Measurements from ENCODE around the gene CDK5RAP1.
"Not testable (repeated sequence)": the region's sequence is repeated elsewhere in the genome, so short reads cannot be mapped to it uniquely, and the experiment has no call there.

CDK5RAP1 gene, protein sequence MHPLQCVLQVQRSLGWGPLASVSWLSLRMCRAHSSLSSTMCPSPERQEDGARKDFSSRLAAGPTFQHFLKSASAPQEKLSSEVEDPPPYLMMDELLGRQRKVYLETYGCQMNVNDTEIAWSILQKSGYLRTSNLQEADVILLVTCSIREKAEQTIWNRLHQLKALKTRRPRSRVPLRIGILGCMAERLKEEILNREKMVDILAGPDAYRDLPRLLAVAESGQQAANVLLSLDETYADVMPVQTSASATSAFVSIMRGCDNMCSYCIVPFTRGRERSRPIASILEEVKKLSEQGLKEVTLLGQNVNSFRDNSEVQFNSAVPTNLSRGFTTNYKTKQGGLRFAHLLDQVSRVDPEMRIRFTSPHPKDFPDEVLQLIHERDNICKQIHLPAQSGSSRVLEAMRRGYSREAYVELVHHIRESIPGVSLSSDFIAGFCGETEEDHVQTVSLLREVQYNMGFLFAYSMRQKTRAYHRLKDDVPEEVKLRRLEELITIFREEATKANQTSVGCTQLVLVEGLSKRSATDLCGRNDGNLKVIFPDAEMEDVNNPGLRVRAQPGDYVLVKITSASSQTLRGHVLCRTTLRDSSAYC

DNA sequence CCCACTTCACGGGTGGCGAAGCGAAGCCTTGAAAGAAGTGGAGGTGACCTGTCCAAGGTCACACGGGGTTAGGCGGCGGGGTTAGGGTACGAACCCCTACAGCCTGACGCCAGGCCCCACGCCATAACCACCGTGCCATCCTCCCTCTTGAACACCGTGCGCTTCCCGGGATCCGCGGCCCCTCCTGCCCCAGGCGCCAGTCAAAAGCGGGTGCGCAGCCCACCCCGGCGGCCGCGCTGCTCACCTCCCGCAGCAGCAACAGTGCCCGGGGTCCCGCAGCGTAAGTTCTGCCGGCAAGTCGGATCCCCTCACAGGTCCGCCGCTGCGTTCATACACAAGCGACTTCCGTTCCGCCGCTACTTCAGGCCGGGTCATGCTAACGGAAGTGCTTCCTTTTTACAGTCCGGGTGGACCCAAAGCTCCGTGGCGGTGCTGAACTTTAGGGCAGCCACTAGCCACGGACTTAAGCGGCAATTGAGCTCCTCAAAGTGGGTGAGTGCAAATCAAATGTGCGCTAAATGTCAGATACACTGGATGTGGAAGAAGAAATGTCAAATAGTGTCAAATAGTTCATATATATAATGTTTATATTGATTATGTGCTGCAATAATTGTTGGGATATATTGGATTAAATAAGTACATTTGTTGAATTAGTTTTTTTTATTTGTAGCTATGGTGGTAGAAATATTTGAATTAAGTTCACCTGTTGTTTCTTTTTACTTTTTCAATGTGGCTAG, at the start of gene CDK5RAP1:
Gene CDK5RAP1, minus strand, starts transcription at position 336 of the 737 bp plus-strand sequence. CDS start 4,455 bp downstream, outside the sequence.
- peak; percentile 55 for DNase-seq

DNA sequence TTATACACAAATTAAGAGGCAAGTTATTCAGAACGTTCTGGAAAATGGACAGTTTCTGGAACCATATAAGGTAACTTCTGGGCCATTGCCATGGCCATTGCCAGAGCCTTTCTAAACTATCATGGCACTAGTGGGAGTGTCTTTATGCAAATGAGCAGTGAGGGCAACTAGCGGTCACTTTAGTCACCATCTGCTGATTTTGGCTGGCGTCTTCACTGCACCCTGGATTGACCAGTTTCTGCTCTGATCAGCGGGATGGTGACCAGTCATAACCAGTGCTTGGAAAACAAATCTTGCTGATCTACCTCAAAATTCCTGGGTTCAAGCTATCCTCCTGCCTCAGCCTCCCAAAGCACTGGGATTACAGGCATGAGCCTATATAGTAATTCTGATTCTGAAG, 49.5 kb upstream of the CDK5RAP1 start:
- no peak for DNase-seq

DNA sequence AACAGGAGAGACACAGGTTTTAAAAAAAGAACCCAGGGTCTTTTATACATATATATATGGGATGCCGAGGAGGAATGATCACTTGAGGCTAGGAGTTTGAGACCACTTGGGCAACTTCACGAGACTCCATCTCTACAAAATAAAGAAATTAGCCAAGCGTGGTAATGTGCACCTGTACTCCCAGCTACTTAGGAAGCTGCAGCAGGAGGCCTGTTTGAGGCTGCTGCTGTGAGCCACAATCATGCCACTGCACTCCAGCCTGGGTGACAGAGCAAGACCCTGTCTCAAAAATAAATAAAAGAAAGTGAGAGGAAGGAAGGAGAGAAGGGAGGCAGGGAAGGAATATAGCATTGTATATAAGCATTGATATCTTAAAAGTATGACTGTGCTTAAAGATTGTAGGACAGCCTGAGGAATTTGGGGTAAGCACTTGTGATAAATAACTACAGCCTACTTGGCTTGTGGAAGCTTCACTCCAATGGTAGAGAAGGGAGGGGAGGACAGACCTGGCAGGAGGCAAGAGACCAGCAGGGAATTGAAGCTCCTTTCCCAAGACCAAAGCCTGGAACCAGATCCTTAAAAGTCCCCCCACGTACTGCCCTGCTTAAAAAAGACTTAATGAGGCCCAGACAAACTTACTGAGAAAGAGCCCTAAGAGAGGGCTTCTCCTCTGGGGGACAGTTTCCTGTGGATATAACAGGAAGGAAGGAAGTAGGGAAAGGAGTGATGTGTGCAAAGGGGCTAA, 44.7 kb upstream of the CDK5RAP1 start:
- DNase-seq = no peak

DNA sequence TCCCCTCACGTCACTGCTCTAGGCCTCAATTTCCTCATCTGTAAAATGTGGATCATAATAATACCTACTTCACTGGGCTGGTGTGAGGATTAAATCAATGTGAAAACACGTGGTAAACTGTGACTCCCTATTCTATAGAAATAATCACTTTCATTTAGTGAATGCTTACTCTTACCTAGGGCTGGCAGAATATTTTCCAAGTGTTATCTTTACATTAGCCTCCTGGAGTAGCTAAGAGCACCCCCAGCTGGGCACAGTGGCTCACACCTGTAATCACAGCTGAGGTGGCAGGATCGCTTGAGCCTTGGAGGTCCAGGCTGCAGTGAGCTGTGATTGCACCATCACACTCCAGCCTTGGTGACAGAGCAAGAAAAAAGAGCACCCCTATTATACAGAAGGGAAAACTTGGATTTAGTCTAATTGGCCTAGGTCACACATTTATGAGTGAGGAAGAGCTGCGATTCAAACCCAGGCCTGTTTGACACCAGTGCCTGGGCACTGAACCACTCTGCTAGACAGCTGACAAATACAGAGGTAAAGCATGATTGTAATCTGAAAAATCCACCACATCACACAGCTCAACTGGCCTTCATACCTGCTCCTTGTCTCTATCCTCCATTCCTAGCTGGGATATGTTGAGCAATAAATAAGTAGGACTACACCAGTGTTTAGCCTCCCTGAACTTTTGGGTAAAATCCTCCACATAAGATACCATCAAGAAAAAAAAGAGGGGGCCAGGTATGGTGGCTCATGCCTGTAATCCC, 43.7 kb upstream of the CDK5RAP1 start:
- DNase-seq = no peak

DNA sequence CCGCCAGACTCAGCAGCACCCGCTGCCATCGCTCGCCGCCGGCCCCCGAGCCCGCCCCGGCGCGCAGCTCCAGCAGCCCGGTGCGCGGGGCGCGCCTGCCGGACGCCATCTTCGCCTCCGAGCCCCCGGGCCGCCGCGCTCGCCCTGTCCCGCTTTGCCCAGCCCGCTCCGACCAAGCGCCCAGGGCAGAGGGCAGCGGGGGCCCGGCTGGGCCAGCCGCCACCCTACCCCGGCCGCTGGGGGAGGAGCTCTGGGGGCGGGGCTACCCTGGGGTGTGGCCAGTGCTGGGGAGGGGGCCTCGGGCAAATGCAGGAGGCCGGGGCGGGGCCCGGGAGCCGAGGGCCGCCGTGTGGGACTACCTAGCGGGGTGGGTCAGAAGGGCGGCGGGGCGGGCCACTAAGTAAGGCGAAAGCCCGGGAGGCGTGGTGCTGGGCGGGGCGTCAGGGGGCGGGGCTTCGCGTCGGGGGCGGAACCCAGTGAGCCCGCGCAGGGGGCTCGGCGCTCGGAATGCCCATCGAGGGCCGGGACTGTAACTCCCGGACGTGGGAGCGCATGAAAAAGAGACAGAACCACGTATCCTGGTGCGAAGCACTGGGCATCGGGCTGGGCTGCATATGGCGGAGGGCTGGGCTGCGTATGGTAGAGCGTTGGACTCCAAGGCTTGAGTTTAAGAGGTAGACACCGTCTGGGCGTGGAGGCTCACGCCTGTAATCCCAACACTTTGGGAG, 42.4 kb upstream of the CDK5RAP1 start, which contains the start of gene SNTA1:
Gene SNTA1, minus strand, starts transcription at position 252 of the 728 bp plus-strand sequence. Its CDS starts 143 bp downstream, at position 109.
- DNase-seq = peak; percentile 95

DNA sequence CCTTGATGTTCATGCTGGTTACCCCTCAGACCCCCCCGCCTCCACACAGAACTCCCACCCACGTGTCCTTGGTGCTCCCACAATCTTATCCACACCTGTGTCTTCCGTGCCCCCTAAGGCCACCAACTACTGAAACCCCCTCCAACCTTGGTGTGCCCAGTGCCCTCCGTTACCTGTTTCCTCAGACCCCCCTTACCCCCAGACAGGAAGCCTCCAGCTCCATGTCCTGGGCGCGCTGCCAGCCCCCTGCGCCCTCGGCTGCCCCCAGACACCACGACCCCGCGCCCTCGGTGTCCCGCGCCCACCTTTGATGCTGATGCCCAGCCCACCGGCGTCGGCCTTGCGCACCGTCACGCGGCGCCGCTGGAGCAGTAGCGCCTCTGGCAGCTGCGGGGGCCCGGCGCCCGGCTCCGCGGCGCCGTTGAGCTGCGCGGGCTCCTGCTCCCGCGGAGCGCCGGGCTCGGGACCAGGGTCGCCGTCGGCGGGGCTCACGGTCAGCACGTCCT, 41.7 kb upstream of the CDK5RAP1 start:
- DNase-seq = peak; percentile 63

DNA sequence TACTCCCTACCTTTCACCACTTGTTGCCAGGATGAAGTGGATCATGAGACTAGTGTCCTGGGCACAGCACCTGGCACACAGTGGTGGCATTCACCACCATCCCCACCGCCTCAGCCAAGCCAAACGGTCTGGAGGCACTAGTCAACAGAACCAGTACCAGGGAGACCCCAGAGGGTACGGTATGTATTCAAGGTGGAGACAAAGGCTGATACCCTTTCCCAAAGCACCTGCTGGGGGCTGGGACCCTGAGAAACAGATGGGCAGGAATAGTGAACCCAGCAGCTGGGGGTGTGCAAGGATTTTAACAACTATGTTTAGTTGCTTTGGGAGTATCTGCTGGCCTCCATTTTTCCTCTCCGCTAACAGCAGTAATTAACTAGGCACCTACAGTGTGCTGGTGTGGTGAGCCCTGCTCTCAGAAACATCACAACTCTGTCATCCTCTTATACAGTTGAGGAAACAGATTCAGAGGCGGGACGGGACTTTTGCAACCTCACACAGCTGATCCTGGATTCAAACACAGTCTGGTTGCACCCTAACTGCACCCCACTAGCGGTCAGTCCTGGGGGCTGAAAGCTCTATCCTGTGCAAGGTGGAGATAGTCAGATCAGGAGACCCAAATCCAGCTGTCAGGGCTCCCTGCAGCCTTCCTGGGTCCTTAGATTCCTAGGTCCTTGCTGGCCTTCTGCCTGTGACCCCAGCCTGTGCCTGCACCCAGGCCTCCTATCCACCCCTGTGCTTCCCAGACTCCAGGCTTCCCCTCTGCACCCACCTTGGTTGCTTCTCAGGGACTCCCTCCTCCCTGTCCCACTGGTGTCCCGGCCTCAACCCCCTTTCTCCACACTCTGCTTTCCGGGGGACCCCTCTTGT, 41.1 kb upstream of the CDK5RAP1 start:
- no peak for DNase-seq

DNA sequence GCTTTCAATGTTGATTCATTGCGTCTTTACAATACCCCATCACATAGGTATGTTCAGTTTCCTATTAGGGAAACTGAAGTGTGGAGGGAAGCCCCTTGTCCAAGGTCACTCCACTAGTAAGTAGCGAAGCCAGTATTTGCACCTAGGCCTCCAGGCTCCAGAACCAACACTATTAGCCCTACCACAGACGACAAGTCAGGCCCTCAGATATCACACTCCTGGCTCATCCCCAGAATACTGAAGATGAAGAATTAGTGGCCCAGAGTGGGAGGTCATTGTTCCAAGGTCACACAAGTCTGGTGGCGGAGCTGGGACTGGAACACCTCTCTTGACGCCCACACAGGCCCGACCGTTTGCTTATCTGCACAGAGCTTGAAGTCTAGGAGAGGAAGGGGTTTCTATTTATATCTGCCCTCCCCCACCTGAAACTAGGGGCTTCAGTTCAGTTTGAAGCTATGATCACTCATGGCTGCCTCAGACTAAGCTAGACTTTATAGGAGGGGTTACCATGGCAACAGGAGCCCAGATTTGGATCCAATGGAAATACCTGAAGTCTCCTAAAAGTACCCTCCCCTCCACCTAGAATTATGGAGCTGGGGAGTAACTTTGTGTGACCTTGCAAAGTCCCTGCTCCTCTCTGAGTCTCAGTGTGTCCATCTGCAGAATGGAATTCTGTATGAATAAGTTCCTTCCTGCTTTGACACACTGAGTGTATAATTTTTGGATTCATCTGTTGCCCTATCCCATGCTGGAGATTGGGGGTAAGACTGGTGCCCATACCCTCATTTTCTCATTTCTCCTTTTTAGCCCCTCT, 40.0 kb upstream of the CDK5RAP1 start:
- no peak for DNase-seq

DNA sequence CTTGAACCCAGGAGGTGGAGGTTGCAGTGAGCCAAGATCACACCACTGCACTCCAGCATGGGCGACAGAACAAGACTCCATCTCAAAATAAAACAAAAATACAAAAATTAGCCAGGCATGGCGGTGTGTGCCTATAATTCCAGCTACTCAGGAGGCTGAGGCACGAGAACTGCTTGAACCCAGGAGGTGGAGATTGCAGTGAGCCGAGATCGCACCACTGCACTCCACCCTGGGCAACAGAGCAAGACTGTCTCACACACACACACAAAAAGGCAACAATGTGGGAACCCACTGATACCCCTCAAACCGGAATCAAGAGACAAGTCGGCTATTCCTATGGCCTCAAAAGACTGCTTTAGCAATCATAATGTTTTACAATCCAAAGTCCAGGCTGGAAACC, 39.2 kb upstream of the CDK5RAP1 start:
- not testable (repeated sequence) for DNase-seq

DNA sequence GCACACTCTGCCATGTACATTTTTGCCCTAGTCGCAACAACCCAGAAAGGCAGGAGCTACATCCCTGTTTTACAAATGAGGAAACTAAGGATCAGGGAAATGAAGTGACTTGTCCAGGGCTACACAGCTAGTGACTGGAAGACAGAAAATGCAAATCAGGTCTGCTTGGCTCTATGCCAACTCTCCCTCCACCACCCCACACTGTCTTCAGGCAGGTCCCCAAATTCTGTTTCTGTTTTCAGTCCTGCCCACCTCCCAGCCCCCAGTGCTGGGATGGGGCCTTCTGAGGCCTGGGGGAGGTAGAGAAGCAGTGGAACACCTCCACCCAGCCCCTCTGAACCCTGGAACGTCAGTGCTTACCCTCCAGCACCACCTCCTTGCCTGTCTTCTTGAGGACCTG, 37.2 kb upstream of the CDK5RAP1 start:
- no peak for DNase-seq

DNA sequence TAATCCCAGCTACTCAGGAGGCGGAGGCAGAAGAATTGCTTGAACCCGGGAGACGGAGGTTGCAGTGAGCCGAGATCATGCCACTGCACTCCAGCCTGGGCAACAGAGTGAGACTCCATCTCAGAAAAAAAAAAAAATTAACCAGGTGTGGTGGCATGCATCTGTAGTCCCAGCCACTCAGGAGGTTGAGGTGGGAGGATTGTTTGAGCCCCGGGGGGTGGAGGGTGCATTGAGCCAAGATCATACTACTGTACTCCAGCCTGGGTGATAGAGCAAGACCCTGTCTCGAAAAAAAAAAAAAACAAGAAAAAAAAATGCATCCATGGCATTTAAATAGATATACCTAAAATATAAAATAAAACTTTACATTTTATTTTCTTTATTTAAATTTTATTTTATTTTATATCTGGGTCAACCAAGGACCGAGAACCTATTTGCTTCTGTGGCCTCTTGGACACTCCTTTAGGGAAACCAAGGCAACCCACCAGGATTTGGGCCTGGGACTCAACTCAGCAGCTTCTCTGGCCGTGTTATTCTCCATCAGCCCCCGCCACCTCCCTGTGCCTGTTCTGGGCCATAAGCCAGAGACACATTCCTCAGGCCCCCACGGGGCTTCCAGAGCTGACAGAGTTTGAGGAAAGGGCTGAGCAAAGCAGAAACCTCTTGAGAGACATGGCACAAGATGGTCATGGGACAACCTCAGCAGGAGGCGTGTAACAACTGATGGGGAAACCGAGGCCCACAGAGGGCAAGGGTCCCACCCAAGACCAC, 36.0 kb upstream of the CDK5RAP1 start:
- no peak for DNase-seq

DNA sequence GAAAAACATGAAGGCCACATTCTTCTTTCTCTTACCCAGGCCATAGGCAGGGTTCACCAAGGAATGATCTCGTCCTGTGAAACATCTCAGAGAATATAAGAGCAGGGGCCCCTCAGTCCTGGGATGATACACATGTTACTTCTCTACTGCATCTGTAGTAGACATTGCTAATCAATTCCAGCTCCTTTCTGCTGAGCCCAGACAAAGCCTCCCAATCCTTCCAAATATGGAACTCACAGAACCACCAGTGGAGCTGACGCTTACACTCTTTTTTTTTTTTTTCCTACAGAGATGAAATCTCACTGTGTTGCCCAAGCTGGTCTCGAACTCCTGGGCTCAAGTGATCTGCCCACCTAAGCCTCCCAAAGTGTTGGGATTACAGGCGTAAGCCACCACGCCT, 33.1 kb upstream of the CDK5RAP1 start:
- DNase-seq = no peak

DNA sequence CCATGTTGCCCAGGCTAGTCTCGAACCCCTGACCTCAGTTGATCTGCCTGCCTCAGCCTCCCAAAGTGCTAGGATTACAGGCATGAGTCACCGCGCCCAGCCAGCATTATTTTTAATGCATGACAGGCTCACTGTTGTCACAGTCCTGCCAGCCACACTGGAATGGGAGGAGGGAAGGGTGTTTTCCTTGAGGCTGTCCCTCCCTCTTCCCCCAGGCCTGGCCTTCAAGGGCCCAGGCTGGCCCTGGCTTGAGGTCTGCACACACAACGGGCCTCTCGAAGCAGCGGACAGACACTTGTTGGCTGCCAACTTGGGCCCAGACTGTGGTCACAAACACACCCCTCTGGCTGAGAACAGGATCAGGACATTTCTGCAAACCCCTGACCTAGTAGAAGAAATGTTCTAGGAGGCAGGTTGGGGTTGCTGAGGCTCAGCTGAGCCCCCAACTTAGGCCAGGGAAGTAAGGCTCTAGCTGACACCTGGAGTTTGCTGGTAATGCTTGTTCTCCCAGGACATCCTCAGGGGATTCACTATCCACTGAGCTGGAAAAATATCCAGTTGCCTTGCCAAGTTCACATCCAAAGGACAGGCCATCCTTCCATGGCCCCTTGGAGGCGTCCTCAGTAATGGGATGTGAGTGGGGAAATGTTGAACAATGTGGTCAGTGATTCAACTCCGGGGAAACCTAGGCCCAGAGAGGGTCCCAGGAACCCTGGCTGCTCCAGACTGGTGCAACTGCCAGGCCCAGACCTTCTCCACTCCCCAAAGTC, 32.3 kb upstream of the CDK5RAP1 start:
- DNase-seq = no peak

DNA sequence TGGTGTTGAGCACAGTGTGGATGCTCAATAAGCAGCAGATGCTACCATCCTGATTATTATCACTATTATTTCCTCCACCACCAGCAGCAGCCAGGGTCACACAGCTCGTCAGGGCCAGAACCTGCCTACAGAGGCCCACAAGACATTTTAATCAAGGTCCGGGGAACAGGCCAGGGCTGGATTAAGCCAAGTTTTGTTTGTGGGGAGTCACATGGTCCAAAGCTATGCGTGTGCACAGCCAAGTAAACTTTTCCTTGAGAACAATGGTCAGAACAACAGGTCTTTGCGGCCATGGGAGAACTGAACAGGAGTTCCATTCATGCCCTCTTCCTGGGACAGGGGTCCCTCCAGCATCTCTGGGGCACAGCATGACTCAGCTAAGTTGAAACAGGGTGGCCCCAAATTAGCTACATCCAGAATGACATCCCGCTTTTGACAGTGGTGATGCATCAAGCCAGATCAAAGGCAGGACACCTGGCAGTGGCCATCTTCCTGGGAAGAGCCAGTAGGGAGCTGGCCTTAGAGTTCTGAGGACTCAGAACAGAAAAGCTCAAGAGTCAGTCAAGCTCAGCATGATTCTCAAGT, 30.6 kb upstream of the CDK5RAP1 start:
- no peak for DNase-seq

DNA sequence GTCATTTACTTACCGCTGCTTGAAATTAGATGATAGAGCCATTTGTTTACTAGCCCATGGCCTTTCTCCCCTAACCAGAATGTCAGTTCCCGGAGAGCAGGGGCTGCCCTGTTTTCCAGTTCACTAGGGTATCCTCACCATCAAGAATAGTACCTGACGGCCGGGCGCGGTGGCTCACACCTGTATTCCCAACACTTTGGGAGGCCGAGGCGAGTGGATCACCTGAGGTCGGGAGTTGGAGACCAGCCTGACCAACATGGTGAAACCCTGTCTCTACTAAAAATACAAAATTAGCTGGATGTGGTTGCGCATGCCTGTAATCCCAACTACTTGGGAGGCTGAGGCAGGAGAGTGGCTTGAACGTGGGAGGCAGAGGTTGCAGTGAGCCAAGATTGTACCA, 22.6 kb upstream of the CDK5RAP1 start:
- not testable (repeated sequence) for DNase-seq

DNA sequence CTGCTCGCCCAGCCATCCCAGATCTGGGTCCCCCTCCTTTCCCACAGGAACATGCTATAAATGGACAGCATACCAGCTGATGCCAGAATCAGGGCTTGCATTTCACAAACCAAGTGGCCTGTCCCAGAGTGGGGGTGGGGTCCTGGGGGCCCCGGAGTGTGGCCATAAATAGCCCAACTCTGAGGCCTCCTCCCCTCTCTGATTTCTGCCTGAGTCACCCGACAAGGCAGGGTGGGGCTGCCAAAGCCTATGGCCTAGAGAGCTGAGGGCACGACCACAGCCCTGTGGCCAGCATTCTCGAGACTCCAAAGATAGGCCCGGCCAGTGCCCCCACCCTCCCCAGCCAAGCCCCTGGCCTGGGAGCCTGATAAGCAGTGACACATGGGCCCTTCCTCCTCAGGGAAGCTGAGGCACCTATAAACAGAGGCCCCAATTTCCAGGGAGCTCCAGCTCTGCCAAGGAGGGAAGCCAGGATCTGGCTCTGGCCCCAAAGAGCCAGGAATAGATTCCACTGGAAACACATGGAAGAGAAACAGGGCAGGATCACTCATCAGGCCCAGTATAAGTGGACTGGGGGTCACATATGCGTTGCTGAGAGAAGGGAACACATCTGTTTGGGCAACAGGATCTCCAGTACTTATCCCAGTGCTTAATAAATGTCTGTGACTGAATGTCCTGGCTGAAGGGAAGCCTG, 22.0 kb upstream of the CDK5RAP1 start:
- DNase-seq = no peak
